Karpas-422 (cell line): Measurements from ENCODE around the gene IL10. TPM values are rescaled to one million over a fixed set of nuclear protein-coding genes. Genes with fewer than 3 reads are reported as not detected.
A peak's percentile ranks its signal among the peaks of the same experiment; 100 is the strongest.

ENCODE experiments used
- DNase-seq: peaks from one replicate; pipeline ENCODE4 v3.0.0-alpha.2; 2015
- H2AFZ ChIP-seq: fragments of 200-600 bp; sonication (generic); 2 replicates; pipeline ENCODE4 v1.6.1; 2014; ENCODE audit warnings: antibody characterized with exemption, low read length, mixed read lengths
- H3K27ac ChIP-seq: fragments of 200-600 bp; sonication (generic); 2 replicates; pipeline ENCODE4 v1.5.1; 2014; ENCODE audit warnings: mild to moderate bottlenecking, low read length, moderate library complexity
- H3K27me3 ChIP-seq: fragments of 200-600 bp; sonication (generic); 2 replicates; pipeline ENCODE4 v1.6.1; 2014; ENCODE audit warnings: low read length, mixed read lengths
- H3K36me3 ChIP-seq: fragments of 200-600 bp; sonication (generic); 2 replicates; pipeline ENCODE4 v1.6.1; 2014; ENCODE audit warnings: low read length, mixed read lengths; ENCODE audit not compliant: insufficient read depth
- H3K4me1 ChIP-seq: fragments of 200-600 bp; sonication (generic); 2 replicates; pipeline ENCODE4 v1.6.1; 2014; ENCODE audit warnings: mild to moderate bottlenecking, low read length, mixed read lengths
- H3K4me2 ChIP-seq: fragments of 200-600 bp; sonication (generic); 2 replicates; pipeline ENCODE4 v1.6.1; 2014; ENCODE audit warnings: low read length, low read depth, mild to moderate bottlenecking; ENCODE audit not compliant: poor library complexity, severe bottlenecking
- H3K4me3 ChIP-seq: fragments of 200-600 bp; sonication (generic); 2 replicates; pipeline ENCODE4 v1.5.1; 2014; ENCODE audit warnings: mild to moderate bottlenecking, antibody characterized with exemption, low read length, mixed read lengths
- H3K79me2 ChIP-seq: fragments of 200-600 bp; sonication (generic); 2 replicates; pipeline ENCODE4 v1.6.1; 2014; ENCODE audit warnings: mild to moderate bottlenecking, low read length, mixed read lengths
- H3K9ac ChIP-seq: fragments of 200-600 bp; sonication (generic); 2 replicates; pipeline ENCODE4 v1.6.0; 2014; ENCODE audit warnings: low read length
- H3K9me2 ChIP-seq: fragments of 200-600 bp; sonication (generic), shearing (Covaris generic); replicated peaks from 2 replicates; pipeline ENCODE4 v1.6.0; 2014; ENCODE audit warnings: mild to moderate bottlenecking, low read length, moderate library complexity; ENCODE audit not compliant: insufficient read depth
- H3K9me3 ChIP-seq: fragments of 300-700, 200-600 bp; sonication (generic); 2 replicates; pipeline ENCODE4 v1.6.1; 2014; ENCODE audit warnings: low read length, mixed read lengths
- H4K20me1 ChIP-seq: fragments of 200-600 bp; sonication (generic); 2 replicates; pipeline ENCODE4 v1.6.1; 2014; ENCODE audit warnings: mild to moderate bottlenecking, antibody characterized with exemption, low read length, low read depth; ENCODE audit not compliant: insufficient read depth
- total RNA-seq: library from RNA; depleted of rRNA; stranded (reverse); fragments of >200 nt; shearing (Covaris generic); gene quantifications from 2 replicates; pipeline ENCODE4 v1.2.3, GENCODE V29; 2014; ENCODE audit warnings: low replicate concordance

The IL10 gene
- total RNA-seq, 1 experiment from 2014 or later = not detected

GRCh38 chr1:206738370-206739366 lies 33.6 kb downstream of the IL10 start:
- Histone ChIP-seq H4K20me1 (peaks cover 8% of the 10 kb centered on the region; the same call in 1 of the 2 replicates), H3K9me2 (no peaks in the 10 kb centered on the region), H2AFZ (no peak overlapping the region), H3K9ac (no peak overlapping the region), H3K4me3 (peak overlapping the region; percentile 22; the same call in 1 of the 2 replicates), H3K36me3 (no peaks in the 10 kb centered on the region), H3K79me2 (no peaks in the 10 kb centered on the region), H3K4me1 (peaks cover 43% of the 10 kb centered on the region), H3K4me2 (peak overlapping the region; percentile 47), H3K27me3 (no peaks in the 10 kb centered on the region), H3K27ac (0 out of 2 replicates have a peak overlapping the region, but pooled peaks have one; percentile 66), H3K9me3 (no peaks in the 10 kb centered on the region)
- DNase-seq = peak; percentile 46

DNA sequence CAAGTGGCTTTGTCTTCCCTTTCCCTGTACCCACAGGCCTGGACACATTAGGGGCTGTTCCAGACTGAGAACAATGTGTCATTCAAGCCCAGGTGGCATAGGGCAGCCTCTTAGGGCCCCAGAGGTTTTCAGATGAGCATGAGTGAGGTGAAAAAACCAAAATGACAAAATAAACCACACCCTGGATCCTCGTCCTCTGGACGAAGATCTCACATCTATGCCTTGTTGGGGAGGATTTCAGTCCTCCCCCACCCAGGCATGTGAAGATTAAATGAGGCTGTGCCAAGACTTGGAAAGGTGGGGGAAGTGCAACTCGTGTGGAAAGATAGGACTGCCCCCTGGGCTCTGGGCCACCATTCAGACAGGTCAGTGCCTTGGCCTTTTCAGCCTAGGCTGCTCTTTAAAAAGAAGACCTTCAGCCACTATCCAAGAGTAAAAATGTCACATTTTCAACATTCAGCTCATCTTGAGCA lies 34.5 kb downstream of the IL10 start:
- Histone ChIP-seq H3K27me3 (no peaks in the 10 kb centered on the region), H3K9ac (no peak overlapping the region), H3K4me2 (no peak overlapping the region), H3K9me3 (no peaks in the 10 kb centered on the region), H4K20me1 (peaks cover 8% of the 10 kb centered on the region; the same call in 1 of the 2 replicates), H3K4me1 (peaks cover 42% of the 10 kb centered on the region), H3K79me2 (no peaks in the 10 kb centered on the region), H2AFZ (no peak overlapping the region), H3K4me3 (no peak overlapping the region), H3K36me3 (no peaks in the 10 kb centered on the region), H3K27ac (no peak overlapping the region), H3K9me2 (no peaks in the 10 kb centered on the region)
- no peak for DNase-seq

GRCh38 chr1:206736878-206737728 lies 35.2 kb downstream of the IL10 start:
- no peak for DNase-seq
- Histone ChIP-seq H3K27me3 (no peaks in the 10 kb centered on the region), H3K9me3 (no peaks in the 10 kb centered on the region), H3K4me3 (no peak overlapping the region), H3K36me3 (no peaks in the 10 kb centered on the region), H3K79me2 (no peaks in the 10 kb centered on the region), H3K4me2 (no peak overlapping the region), H2AFZ (no peak overlapping the region), H3K9me2 (no peaks in the 10 kb centered on the region), H3K27ac (no peak overlapping the region), H4K20me1 (peaks cover 8% of the 10 kb centered on the region; the same call in 1 of the 2 replicates), H3K4me1 (peaks cover 37% of the 10 kb centered on the region), H3K9ac (no peak overlapping the region)

DNA sequence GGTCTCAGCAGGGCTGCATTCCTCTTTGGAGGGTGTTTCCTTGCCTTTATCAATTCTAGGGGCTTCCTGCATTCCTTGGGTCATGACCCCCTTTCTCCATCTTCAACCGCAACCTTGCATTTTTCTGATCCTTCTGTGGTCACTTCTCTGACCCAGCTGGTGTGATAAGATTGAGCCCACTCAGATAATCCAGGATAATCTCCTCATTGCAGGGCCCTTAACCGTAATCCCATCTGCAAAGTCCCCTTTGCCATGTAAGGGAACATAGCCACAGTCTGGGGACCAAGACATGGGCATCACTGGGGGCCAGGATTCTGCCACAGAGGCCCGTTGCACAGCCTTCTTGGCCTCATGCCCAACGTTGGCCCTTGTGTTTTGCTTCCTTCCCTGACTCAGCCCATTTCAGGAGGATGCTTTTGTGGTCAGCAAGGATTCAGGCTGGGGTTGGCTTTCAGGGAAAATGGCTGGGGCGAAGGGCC lies 36.7 kb downstream of the IL10 start:
- Histone ChIP-seq H3K79me2 (no peaks in the 10 kb centered on the region), H3K9me3 (no peaks in the 10 kb centered on the region), H3K4me2 (no peak overlapping the region), H3K36me3 (no peaks in the 10 kb centered on the region), H3K27me3 (no peaks in the 10 kb centered on the region), H3K4me3 (no peak overlapping the region), H3K9me2 (no peaks in the 10 kb centered on the region), H2AFZ (no peak overlapping the region), H3K4me1 (peaks cover 27% of the 10 kb centered on the region), H3K9ac (no peak overlapping the region), H4K20me1 (peaks cover 8% of the 10 kb centered on the region; the same call in 1 of the 2 replicates), H3K27ac (no peak overlapping the region)
- no peak for DNase-seq

GRCh38 chr1:206734499-206735142 lies 37.7 kb downstream of the IL10 start:
- no peak overlapping the region for H3K27ac ChIP-seq
- H2AFZ ChIP-seq = no peak overlapping the region
- no peaks in the 10 kb centered on the region for H3K9me2 ChIP-seq
- DNase-seq = peak; percentile 76
- no peak overlapping the region for H3K4me2 ChIP-seq
- H3K36me3 ChIP-seq = no peaks in the 10 kb centered on the region
- peaks cover 17% of the 10 kb centered on the region for H3K4me1 ChIP-seq
- no peaks in the 10 kb centered on the region for H3K27me3 ChIP-seq
- no peaks in the 10 kb centered on the region for H3K9me3 ChIP-seq
- peaks cover 8% of the 10 kb centered on the region; the same call in 1 of the 2 replicates for H4K20me1 ChIP-seq
- H3K4me3 ChIP-seq = no peak overlapping the region
- no peak overlapping the region for H3K9ac ChIP-seq
- no peaks in the 10 kb centered on the region for H3K79me2 ChIP-seq

- no peaks in the 10 kb centered on the region for H3K36me3 ChIP-seq
- H2AFZ ChIP-seq = no peak overlapping the region
- no peak overlapping the region for H3K4me2 ChIP-seq
- DNase-seq = no peak
- peaks cover 9% of the 10 kb centered on the region; the same call in 1 of the 2 replicates for H4K20me1 ChIP-seq
- no peaks in the 10 kb centered on the region for H3K9me3 ChIP-seq
- H3K79me2 ChIP-seq = no peaks in the 10 kb centered on the region
- no peaks in the 10 kb centered on the region for H3K9me2 ChIP-seq
- H3K27me3 ChIP-seq = no peaks in the 10 kb centered on the region
- H3K4me1 ChIP-seq = peaks cover 1% of the 10 kb centered on the region
- H3K27ac ChIP-seq = no peak overlapping the region
- no peak overlapping the region for H3K9ac ChIP-seq
- H3K4me3 ChIP-seq = no peak overlapping the region
Observed at GRCh38 chr1:206732992-206733391, 39.3 kb downstream of the IL10 start.

GRCh38 chr1:206732508-206732907 lies 39.8 kb downstream of the IL10 start:
- Histone ChIP-seq H3K79me2 (no peaks in the 10 kb centered on the region), H3K27me3 (no peaks in the 10 kb centered on the region), H3K9ac (no peak overlapping the region), H3K27ac (no peak overlapping the region), H3K4me2 (no peak overlapping the region), H3K4me3 (no peak overlapping the region), H3K4me1 (no peaks in the 10 kb centered on the region), H4K20me1 (peaks cover 12% of the 10 kb centered on the region; the same call in 1 of the 2 replicates), H3K36me3 (no peaks in the 10 kb centered on the region), H3K9me2 (no peaks in the 10 kb centered on the region), H3K9me3 (no peaks in the 10 kb centered on the region), H2AFZ (no peak overlapping the region)
- DNase-seq = no peak
